ENCODE results near the gene KRTAP5-11. TPM values are rescaled to one million over a fixed set of nuclear protein-coding genes. Genes with fewer than 3 reads are reported as not detected.
A peak's percentile ranks its signal among the peaks of the same experiment; 100 is the strongest.
"Not testable (repeated sequence)": the region's sequence is repeated elsewhere in the genome, so short reads cannot be mapped to it uniquely, and the experiment has no call there.

The KRTAP5-11 gene
- total and polyA plus RNA-seq, 2 experiments from 2014 or later = not detected

DNA sequence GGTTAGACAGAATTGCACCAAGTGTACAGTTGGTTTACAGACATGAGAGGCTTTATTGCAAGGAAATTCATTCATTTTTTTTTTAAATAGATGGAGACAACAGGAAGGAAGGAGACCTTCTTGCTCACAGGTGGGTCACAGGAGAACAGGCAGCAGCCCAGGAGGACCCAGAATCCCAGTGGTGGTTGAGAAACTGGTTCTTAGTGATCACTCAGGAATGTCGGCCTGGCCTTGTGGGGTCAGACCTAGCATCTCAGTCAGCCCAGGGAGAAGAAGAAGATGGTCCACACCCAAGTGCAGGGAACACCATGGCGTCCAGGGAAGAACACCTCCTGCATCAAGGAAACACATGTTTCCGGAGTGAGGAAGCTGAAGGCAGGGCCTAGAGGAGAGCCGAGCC lies 849 bp downstream of the KRTAP5-11 start:
- H3K4me1 ChIP-seq (ENCODE audit: insufficient read depth) = peaks cover 7% of the 10 kb centered on the region
- 95% methylated on average over 4 of the region's 4 CpGs for WGBS (ENCODE audit: low lambda C conversion rate, missing lambda C conversion rate)
- H3K36me3 ChIP-seq (replicated peaks; ENCODE audit: insufficient read depth, low read depth) = no peaks in the 10 kb centered on the region
- no peak for DNase-seq (ENCODE audit: low spot score)
- no peaks in the 10 kb centered on the region for H4K20me1 ChIP-seq (ENCODE audit: insufficient read depth, poor library complexity, severe bottlenecking)
- no peak overlapping the region for H2AFZ ChIP-seq
- no peak overlapping the region for H3K27ac ChIP-seq
- H3K4me3 ChIP-seq = no peak overlapping the region
- no peaks in the 10 kb centered on the region for H3K9me2 ChIP-seq (replicated peaks; ENCODE audit: insufficient read depth)
- TF ChIP-seq, protein P1, sequence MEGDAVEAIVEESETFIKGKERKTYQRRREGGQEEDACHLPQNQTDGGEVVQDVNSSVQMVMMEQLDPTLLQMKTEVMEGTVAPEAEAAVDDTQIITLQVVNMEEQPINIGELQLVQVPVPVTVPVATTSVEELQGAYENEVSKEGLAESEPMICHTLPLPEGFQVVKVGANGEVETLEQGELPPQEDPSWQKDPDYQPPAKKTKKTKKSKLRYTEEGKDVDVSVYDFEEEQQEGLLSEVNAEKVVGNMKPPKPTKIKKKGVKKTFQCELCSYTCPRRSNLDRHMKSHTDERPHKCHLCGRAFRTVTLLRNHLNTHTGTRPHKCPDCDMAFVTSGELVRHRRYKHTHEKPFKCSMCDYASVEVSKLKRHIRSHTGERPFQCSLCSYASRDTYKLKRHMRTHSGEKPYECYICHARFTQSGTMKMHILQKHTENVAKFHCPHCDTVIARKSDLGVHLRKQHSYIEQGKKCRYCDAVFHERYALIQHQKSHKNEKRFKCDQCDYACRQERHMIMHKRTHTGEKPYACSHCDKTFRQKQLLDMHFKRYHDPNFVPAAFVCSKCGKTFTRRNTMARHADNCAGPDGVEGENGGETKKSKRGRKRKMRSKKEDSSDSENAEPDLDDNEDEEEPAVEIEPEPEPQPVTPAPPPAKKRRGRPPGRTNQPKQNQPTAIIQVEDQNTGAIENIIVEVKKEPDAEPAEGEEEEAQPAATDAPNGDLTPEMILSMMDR (IDR thresholded peaks at IDR 0.05; ENCODE audit: poor library complexity) = no peak
- no peak for TF ChIP-seq EZH2phosphoT487 (IDR thresholded peaks at IDR 0.05; ENCODE audit: low read depth, severe bottlenecking, unreplicated experiment)
- no peak for TF ChIP-seq EZH2 (IDR thresholded peaks at IDR 0.05; ENCODE audit: borderline replicate concordance)
- no peaks in the 10 kb centered on the region for H3K9me3 ChIP-seq (ENCODE audit: low read depth)
- H3K4me2 ChIP-seq = no peak overlapping the region
- H3K79me2 ChIP-seq = no peaks in the 10 kb centered on the region
- no peaks in the 10 kb centered on the region for H3K27me3 ChIP-seq

DNA sequence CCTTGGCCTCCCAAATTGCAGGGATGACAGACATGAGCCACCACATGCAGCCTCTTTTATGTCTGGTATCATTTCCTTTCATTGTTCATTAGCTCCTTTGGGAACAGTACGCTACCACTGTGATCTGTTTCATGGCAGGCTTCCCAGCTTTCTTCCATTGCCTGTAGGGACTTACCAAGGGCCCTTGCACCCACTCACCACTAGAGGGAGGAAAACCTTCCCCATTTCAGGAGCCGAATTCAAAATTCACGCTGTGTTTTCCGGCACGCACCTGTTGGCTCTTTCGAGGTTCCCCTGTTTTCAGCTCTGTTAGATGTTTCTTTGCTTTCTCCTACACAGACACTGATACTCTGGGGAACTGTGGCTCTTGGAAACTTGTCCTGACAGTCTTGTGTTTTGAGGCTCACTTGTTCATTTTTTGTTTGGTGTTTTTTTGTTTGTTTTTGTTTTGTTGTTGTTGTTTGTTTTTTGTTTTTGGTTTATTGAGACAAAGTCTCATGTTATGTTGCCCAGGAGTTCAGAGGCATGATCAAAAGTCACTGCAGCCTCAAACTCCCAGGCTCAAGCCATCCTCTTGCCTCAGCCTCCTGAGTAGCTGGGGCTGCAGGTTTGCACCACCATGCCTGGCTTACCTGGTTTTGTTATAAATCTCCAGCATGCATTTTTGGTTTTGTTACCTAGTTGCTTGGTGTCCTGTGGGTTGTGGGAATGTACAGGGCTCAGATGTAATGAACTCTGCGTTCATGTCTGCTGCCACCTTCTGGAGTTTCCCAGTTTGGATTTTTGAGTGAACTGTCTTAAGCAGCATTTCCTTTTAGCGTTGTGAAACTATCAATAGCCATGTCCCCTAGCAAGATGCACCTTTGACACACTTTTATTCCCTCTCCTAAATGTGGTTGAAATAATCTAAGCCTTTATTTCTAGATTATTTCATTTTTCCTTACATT lies 2.3 kb downstream of the KRTAP5-11 start:
- no peaks in the 10 kb centered on the region for H3K9me2 ChIP-seq (replicated peaks; ENCODE audit: insufficient read depth)
- peak overlapping the region; percentile 43 for H3K4me2 ChIP-seq
- 25% methylated on average over 8 of the region's 8 CpGs for whole genome bisulfite sequencing (ENCODE audit: low lambda C conversion rate, missing lambda C conversion rate)
- no peak overlapping the region for H2AFZ ChIP-seq
- no peaks in the 10 kb centered on the region for H3K27me3 ChIP-seq
- H3K79me2 ChIP-seq = no peaks in the 10 kb centered on the region
- H3K9me3 ChIP-seq (ENCODE audit: low read depth) = no peaks in the 10 kb centered on the region
- no peak overlapping the region for H3K4me3 ChIP-seq
- no peaks in the 10 kb centered on the region for H3K36me3 ChIP-seq (replicated peaks; ENCODE audit: insufficient read depth, low read depth)
- peak; percentile 74 for DNase-seq (ENCODE audit: low spot score)
- no peaks in the 10 kb centered on the region for H3K4me1 ChIP-seq (ENCODE audit: insufficient read depth)
- H4K20me1 ChIP-seq (ENCODE audit: insufficient read depth, poor library complexity, severe bottlenecking) = no peaks in the 10 kb centered on the region
- H3K27ac ChIP-seq = no peak overlapping the region
- no peak for TF ChIP-seq EZH2 (IDR thresholded peaks at IDR 0.05; ENCODE audit: borderline replicate concordance)
- TF ChIP-seq, protein P1 (IDR thresholded peaks at IDR 0.05; ENCODE audit: poor library complexity) = peak; percentile 66

DNA sequence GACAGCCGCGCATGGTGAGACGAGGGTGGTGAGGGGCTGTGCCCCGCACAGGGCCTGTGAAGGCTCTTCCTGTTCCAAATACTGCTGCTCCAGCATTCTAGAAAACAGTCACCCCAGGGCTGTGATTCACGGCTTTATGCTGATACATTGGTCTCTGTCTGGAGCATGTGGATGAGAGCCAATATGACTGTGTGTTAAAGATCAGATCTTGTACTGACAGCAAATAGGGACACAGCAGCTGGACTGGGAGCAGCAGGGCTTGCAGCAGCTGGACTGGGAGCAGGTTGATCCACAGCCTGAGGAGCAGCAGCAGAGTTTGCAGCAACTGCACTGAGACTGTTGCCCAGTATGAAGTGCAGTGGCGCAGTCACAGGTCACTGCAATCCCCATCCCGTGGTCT lies 3.2 kb downstream of the KRTAP5-11 start:
- H3K9me3 ChIP-seq (ENCODE audit: low read depth); H3K4me1 ChIP-seq (ENCODE audit: insufficient read depth); H3K4me2 ChIP-seq; H3K27ac ChIP-seq; H3K27me3 ChIP-seq; DNase-seq (ENCODE audit: low spot score); H3K9me2 ChIP-seq (replicated peaks; ENCODE audit: insufficient read depth); H3K79me2 ChIP-seq; H2AFZ ChIP-seq; H4K20me1 ChIP-seq (ENCODE audit: insufficient read depth, poor library complexity, severe bottlenecking); H3K4me3 ChIP-seq; H3K36me3 ChIP-seq (replicated peaks; ENCODE audit: insufficient read depth, low read depth): not testable (repeated sequence)
- 62% methylated on average over 7 of the region's 7 CpGs for WGBS (ENCODE audit: low lambda C conversion rate, missing lambda C conversion rate)

DNA sequence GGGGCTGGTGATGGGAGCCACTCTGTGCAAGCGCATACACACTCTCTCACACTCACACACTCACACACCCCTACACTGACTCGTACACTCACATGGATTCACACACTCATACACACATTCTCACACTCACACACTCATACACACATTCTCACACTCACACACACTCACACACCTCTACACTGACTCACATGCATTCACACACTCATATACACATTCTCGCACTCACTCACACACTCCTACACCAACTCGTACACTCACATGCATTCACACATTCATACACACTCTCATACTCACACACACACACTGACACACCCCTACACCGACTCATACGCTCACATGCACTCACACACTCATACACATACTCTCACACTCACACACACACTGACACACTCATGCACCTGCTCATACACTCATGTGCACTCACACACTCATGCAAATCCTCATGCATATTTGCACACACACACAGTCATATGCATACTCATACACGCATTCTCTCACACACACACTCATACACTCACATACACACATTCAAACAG lies 5.1 kb downstream of the KRTAP5-11 start:
- Histone ChIP-seq H3K27me3 (no peaks in the 10 kb centered on the region), H3K9me2 (replicated peaks; ENCODE audit: insufficient read depth) (no peaks in the 10 kb centered on the region), H3K79me2 (no peaks in the 10 kb centered on the region), H4K20me1 (ENCODE audit: insufficient read depth, poor library complexity, severe bottlenecking) (no peaks in the 10 kb centered on the region), H3K9me3 (ENCODE audit: low read depth) (no peaks in the 10 kb centered on the region), H3K4me3 (no peak overlapping the region), H3K4me1 (ENCODE audit: insufficient read depth) (no peaks in the 10 kb centered on the region), H3K27ac (no peak overlapping the region), H3K4me2 (no peak overlapping the region), H3K36me3 (replicated peaks; ENCODE audit: insufficient read depth, low read depth) (no peaks in the 10 kb centered on the region), H2AFZ (no peak overlapping the region)
- no peak for DNase-seq (ENCODE audit: low spot score)
- no peak for TF ChIP-seq EZH2 (IDR thresholded peaks at IDR 0.05; ENCODE audit: borderline replicate concordance)
- no peak for TF ChIP-seq EZH2phosphoT487 (IDR thresholded peaks at IDR 0.05; ENCODE audit: low read depth, severe bottlenecking, unreplicated experiment)
- TF ChIP-seq, protein P1 (IDR thresholded peaks at IDR 0.05; ENCODE audit: poor library complexity) = no peak
- WGBS (ENCODE audit: low lambda C conversion rate, missing lambda C conversion rate) = 94% methylated on average over 5 of the region's 7 CpGs

DNA sequence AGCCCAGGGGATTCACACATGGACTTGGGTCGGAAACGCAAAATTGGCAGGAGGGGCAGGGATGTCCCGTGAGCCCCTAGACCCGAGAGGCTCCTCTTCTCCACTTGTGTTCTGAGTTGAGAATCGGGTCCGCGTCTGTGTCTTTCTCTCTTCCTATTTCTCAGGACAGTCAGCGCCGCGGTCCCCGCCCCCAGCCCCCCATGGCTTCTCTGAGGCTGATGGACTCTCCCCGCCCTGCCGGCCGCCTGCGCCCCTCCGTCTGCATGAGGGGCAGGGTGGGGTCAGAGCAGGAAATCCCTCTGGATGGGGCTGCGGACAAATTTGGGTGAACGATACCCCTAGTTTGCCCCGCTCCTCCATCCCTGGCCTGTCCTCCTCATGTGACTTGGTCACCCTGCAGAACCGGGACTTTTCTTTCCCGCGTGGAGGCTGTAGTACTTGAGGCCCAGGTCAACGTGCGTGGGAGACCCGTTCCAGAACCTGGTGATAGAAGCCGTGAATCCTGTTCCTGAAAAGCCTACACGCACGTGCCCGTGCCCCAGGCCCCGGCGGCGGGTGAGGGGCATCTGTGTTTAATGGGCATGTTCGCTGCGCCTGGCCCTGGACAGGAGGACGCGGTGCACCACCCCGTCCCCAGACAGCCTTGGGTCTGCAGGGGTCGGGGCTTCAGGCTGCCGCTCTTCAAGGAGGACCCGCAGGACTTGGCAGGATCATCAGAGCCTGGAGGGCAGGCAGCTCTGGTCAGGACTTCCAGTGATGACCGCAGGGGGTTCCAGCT lies 5.8 kb downstream of the KRTAP5-11 start:
- H3K79me2 ChIP-seq; H3K9me2 ChIP-seq (replicated peaks; ENCODE audit: insufficient read depth); H3K36me3 ChIP-seq (replicated peaks; ENCODE audit: insufficient read depth, low read depth); H2AFZ ChIP-seq; DNase-seq (ENCODE audit: low spot score); H3K9me3 ChIP-seq (ENCODE audit: low read depth); H3K27me3 ChIP-seq; H3K4me3 ChIP-seq; H3K27ac ChIP-seq; H4K20me1 ChIP-seq (ENCODE audit: insufficient read depth, poor library complexity, severe bottlenecking); H3K4me2 ChIP-seq; H3K4me1 ChIP-seq (ENCODE audit: insufficient read depth): not testable (repeated sequence)
- 97% methylated on average over 11 of the region's 41 CpGs for WGBS (ENCODE audit: low lambda C conversion rate, missing lambda C conversion rate)

Measured in hepatocyte (in vitro differentiated cells).